ENCODE measurements around the gene DNAL1.

- TF ChIP-seq CTCF (IDR thresholded peaks at IDR 0.05) (no peak), SP1 (CRISPR knock-in tag; conservative IDR thresholded peaks at IDR 0.05) (0 out of 2 replicates have a peak, but pooled peaks have one; percentile 16), ERG (CRISPR knock-in tag; IDR thresholded peaks at IDR 0.05) (no peak), PREB (CRISPR knock-in tag; IDR thresholded peaks at IDR 0.05; ENCODE audit: borderline replicate concordance) (no peak), MAX (CRISPR knock-in tag; IDR thresholded peaks at IDR 0.05) (no peak)
These were observed 73.8 kb downstream of the DNAL1 start for GRCh38 chr14:73718418-73719251.
